GM21515 (cell line): ENCODE results near the gene ADAM8.
"Not testable (repeated sequence)": the region's sequence is repeated elsewhere in the genome, so short reads cannot be mapped to it uniquely, and the experiment has no call there.

Source experiments
- ATAC-seq: cut with Tn5 transposase; IDR thresholded peaks from one replicate; pipeline ENCODE4 v1.9.1; 2021; ENCODE audit not compliant: unreplicated experiment

The ADAM8 gene

DNA sequence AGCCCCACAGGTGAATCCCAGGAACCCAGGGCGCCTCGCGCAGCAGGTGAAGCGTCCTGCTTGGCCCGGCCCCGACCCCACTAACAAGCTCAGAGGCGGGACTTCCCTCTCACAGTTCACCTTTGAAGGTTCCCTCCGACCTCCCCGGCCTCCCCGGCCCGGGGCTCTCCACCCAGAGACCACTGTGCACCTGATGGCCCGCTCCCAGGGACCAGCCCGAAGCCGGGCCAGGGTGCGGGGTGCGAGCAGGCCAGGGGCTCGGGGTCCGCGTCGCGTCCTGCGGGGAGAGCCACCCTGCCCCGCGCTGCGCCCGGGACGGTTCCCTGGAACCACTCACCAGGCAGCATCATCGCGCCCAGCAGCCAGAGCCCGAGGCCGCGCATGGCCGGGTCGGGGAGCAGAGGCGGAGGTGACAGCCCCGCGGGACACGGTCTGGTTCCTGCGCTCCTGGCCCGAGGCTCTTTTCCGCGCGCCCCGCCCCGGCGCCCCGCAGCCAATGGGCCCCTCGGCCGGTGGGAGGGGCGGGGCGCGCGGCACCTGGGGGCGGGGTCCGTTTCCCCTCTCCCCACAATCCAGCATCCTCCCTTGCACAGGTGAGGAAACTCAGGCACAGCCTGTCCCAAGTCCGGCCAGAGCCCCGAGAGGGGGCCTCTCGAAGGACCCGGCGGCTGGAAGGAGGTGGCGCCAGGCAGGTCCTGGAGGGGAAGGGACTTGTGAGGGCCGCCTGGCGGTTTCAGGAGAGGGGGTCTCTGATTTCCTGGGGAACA, at the start of gene ADAM8:
ADAM8 (minus strand) TSS at position 434 of the 767 bp plus-strand sequence; CDS start at position 383, 51 bp downstream.
- ATAC-seq, result peak; percentile 41

DNA sequence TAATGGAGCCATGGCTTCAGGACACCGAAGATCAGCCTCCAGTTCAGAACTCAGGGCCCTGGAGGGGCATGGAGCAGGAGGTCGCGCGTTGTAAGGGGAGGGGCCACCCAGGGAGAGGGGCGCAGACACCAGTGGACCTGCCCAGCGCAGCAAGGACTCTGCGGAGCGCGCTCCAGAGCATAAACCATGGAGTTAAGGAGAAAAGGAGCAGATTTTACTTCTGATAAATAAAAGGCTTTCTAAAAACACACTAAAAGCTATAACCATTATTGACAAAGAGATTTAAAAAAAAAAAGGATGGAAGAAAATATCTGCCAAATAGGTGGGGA, 49.5 kb upstream of the ADAM8 start:
- ATAC-seq, result no peak

DNA sequence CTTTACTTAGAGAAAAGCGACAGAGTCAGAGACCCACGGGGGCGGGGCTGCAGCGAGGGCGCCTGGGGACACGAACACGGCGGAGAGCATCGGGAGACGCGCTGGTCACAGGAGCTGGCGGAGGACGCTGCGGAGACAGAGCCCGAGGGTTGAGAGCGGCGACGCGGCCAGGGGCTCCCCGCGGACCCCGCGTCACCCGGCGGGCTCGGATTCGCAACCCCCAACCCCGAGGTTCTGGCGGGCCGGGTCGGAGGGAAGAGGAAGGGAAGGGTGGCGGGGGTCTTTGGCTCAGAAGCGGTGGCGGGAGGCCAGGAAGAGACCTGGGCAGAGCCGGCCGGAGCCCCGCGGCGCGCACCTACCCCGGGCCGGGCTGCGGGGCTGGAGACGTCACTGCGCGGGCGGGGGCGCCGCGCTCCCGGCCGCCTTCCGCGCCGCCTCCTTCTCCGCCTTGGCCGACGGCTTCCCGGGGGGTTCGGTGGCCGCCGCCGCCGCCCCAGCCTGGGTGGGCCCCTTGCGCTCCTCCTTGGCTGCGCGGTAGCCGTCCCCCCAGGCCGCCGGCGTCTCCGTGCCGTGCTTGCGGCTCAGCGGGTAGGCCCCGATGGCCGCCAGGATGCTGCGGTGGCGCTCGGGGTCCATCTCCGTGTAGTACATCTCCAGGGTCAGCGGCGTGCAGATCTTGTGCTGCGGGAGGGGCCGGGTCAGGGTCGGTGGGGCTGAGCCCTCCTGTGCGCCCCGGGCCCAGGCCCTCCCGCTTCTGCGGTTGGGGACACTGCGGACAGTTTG, 49.0 kb upstream of the ADAM8 start:
- ATAC-seq, result no peak

GRCh38 chr10:133324857-133325260, 48.2 kb upstream of the ADAM8 start:
- no peak for ATAC-seq

GRCh38 chr10:133324198-133324792, 47.6 kb upstream of the ADAM8 start:
- peak; percentile 57 for ATAC-seq

- not testable (repeated sequence) for ATAC-seq
Observed at GRCh38 chr10:133322064-133322709, 45.5 kb upstream of the ADAM8 start.

DNA sequence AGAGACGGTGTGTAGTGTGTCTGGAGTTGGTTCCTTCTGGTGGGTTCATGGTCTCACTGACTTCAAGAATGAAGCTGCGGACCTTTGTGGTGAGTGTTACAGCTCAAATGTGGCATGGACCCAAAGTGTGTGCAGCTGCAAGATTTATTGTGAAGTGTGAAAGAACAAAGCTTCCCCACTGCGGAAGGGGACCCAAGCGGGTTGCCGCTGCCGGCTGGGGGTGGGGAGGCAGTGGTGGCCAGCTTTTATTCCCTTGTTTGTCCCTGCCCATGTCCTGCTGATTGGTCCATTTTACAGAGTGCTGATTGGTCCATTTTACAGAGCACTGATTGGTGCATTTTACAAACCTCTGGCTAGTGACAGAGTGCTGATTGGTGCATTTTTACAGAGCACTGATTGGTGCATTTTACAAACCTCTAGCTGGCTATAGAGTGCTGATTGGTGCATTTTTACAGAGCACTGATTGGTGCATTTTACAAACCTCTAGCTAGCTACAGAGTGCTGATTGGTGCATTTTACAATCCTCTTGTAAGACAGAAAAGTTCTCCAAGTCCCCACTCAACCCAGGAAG, 44.3 kb upstream of the ADAM8 start:
- not testable (repeated sequence) for ATAC-seq

GRCh38 chr10:133318494-133319127, 41.9 kb upstream of the ADAM8 start:
- peak; percentile 86 for ATAC-seq

DNA sequence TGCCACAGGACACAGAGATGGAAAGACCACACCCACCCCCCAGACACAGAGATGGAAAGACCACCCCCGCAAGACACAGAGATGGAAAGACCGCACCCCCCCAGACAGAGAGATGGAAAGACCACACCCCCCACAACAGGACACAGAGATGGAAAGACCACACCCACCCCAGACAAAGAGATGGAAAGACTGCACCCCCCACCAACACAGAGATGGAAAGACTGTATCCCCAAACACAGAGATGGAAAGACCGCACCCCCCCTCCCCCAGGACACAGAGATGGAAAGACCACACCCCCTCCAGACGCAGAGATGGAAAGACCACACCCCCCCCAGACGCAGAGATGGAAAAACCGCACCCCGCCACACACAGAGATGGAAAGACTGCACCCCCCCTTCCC, 40.1 kb upstream of the ADAM8 start:
- no peak for ATAC-seq

DNA sequence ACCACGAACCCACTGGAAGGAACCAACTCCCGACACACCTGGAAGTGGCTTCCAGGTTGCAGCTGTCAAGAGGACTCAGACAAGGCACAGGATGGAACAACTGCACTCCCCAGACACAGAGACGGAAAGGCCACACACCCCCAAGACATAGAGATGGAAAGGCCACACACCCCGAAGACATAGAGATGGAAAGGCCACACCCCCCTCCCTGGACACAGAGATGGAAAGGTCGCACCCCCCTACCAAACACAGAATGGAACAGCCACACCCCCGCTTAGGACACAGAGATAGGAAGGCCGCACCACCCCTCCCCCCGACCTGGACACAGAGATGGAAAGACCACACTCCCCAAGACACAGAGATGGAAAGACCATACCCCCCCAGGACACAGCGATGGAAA, 39.6 kb upstream of the ADAM8 start:
- no peak for ATAC-seq

DNA sequence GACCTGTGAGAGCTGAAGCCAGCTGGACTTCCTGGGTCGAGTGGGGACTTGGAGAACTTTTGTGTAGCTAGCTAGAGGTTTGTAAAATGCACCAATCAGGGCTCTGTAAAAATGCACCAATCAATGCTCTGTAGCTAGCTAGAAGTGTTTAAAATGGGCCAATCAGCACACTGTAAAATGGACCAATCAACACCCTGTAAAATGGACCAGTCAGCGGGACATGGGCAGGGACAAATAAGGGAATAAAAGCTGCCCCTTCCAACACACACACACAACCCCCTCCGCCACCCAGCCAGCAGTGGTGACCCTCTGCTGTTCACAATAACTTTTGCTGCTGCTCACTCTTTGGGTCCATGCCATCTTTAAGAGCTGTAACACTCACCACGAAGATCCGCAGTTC, 39.2 kb upstream of the ADAM8 start:
- no peak for ATAC-seq

- ATAC-seq, result no peak
Observed at GRCh38 chr10:133314911-133315310, 38.2 kb upstream of the ADAM8 start.

DNA sequence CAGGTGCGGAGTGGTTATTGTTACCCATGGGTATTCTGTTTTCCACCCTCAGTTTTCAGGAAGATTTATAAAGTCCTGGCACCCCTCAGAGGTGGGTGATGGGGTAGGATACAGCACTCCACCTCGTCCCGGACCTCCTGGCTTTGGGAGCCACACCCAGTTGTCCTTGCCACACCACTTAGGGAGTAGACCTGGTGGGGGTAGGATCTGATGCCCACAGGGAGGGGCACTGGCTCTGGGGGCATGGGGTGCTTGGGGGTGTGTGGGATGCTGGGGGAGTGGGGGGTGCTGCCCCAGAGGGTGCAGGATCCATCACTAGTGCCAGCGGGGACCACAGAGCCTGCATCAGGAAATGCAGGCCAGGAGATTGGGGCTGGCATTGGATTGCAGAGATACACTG, 36.5 kb upstream of the ADAM8 start:
- ATAC-seq, result no peak

DNA sequence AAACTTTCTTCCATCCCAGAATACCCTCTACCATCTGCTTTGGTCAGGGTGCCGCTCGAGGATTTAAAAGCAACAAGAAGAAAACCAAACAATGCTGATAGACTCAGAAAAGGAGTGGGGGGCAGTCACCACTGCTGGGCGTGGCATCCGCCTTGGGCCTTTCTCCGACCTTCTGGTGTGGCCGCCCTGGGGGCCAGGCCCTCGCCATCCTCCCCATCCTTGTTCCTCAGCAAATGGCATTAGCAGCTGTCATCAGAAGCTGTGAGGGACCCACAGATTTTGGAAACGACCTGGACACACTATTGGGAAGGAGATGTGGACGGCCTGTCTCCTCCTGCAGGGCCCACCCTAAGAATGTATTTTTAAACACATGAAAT, 36.1 kb upstream of the ADAM8 start:
- ATAC-seq, result no peak

DNA sequence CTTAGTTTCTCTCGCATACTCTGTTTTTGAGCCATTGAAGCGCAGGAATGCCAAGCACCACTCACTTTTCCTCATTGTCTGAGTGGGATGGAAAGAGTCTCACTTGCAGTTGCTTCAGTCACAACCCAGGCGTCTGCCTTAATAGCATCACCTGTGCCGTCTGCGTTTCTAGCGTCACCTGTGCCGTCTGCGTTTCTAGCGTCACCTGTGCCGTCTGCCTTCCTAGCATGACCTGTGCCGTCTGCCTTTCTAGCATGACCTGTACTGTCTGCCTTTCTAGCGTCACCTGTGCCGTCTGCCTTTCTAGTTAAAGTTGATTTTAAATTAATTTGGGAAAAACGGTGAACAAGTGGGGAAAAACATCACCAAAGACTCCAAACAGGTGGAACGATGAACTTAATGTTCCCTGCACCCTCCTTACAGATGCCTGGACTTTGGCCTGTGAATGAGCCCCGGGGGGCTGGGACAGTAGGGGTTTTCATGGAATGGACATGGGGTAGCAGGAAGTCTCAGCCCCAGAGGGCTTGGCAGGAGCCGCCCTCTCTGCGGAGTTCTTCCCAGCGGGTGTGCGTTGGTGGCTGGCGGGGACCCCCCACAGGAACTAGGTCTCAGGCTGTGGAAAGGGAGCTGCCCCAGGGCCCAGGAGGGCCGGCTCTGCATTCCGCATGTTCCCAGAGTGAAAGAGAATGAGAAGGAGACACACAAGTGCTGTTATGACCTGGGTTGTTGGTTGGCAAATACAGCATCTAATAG, 35.5 kb upstream of the ADAM8 start:
- ATAC-seq, result no peak

DNA sequence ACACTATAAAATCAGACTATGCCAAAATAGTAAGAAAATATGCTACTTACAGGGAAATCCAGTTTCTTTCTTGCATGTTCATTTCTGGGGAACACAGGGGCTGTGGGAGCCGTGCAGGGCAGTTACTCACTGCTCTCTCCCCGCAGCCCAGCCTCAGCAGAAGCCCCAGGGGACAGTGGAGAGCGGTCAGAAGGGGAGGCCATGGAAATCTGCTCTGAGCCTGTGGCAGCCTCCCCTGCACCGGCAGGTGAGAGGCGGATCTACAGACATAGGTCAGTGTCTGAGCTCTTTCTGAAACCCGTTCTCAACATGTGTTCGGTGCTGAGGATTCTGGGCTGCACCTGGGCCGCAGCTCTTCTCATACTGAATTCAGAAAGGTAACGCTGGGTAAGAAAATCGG, 34.9 kb upstream of the ADAM8 start:
- ATAC-seq, result no peak

DNA sequence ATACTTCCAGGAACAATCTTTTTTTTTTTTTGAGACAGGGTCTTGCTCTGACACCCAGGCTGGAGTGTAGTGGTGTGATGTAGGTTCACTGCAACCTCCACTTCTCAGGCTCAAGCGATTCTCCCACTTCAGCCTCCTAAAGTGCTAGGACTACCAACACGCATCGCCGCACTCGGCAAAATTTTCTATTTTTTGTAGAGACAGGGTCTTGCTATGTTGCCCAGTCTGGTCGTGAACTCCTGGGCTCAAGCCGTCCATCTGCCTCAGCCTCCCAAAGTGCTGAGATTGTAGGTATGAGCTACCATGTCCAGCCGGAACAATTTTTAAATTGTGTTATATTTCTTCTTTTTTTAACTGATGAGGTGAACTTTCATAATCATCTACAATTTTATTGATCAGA, 34.1 kb upstream of the ADAM8 start:
- no peak for ATAC-seq

GRCh38 chr10:133310399-133310755, 33.7 kb upstream of the ADAM8 start:
- ATAC-seq, result no peak

DNA sequence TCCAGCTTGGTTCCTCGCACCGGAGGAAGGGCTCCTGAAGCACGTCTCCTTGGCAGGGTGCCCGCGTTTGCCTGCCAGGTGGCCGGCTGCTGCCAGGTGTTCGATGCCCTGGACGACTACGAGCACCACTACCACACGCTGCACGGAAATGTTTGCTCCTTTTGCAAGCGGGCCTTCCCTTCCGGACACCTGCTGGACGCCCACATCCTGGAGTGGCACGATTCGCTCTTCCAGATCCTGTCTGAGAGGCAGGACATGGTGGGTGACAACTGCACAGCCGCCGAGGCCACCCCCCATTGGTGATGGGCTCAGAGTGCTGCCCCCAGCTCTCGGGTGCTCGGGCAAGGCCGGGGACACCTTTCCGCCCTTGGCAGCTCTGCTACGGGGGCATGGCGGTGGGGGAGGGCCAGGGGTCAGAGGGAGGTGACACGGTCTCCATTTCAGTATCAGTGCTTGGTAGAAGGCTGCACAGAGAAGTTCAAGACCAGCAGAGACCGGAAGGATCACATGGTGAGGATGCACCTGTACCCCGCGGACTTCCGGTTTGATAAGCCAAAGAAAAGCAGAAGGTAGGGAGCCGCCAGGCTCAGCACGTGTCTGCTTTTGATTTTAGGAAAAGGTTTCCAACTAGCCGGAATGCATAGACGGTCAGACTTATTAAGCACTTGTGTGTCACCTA, 33.2 kb upstream of the ADAM8 start:
- ATAC-seq, result no peak
